Measurements from ENCODE around the gene B4GAT1.
A peak's percentile ranks its signal among the peaks of the same experiment; 100 is the strongest.

B4GAT1 gene

DNA sequence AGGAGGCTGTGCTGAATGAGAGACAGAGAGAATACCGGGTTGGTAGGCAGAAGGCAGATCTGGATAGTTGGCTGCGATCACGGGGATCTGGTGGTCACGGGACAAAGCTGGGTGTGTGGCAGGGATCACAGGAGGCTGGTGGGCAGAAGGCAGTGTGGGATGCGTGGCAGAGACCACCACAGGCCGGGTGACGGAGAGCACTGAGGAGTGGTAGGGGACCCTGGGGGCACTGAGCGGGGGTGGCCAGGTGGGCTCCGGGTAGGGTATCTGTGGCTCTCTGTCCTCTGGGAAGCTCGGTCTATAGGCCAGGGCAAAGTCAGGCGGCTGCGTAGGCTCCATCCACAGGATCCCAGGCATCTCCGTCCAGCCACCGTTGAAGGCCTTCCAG is 31.9 kb downstream of the B4GAT1 start:
- TF ChIP-seq, protein P1, sequence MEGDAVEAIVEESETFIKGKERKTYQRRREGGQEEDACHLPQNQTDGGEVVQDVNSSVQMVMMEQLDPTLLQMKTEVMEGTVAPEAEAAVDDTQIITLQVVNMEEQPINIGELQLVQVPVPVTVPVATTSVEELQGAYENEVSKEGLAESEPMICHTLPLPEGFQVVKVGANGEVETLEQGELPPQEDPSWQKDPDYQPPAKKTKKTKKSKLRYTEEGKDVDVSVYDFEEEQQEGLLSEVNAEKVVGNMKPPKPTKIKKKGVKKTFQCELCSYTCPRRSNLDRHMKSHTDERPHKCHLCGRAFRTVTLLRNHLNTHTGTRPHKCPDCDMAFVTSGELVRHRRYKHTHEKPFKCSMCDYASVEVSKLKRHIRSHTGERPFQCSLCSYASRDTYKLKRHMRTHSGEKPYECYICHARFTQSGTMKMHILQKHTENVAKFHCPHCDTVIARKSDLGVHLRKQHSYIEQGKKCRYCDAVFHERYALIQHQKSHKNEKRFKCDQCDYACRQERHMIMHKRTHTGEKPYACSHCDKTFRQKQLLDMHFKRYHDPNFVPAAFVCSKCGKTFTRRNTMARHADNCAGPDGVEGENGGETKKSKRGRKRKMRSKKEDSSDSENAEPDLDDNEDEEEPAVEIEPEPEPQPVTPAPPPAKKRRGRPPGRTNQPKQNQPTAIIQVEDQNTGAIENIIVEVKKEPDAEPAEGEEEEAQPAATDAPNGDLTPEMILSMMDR (IDR thresholded peaks at IDR 0.05; ENCODE audit: low read depth, low read length): no peak
- DNase-seq (ENCODE audit: extremely low read depth, low read depth): no peak

DNA sequence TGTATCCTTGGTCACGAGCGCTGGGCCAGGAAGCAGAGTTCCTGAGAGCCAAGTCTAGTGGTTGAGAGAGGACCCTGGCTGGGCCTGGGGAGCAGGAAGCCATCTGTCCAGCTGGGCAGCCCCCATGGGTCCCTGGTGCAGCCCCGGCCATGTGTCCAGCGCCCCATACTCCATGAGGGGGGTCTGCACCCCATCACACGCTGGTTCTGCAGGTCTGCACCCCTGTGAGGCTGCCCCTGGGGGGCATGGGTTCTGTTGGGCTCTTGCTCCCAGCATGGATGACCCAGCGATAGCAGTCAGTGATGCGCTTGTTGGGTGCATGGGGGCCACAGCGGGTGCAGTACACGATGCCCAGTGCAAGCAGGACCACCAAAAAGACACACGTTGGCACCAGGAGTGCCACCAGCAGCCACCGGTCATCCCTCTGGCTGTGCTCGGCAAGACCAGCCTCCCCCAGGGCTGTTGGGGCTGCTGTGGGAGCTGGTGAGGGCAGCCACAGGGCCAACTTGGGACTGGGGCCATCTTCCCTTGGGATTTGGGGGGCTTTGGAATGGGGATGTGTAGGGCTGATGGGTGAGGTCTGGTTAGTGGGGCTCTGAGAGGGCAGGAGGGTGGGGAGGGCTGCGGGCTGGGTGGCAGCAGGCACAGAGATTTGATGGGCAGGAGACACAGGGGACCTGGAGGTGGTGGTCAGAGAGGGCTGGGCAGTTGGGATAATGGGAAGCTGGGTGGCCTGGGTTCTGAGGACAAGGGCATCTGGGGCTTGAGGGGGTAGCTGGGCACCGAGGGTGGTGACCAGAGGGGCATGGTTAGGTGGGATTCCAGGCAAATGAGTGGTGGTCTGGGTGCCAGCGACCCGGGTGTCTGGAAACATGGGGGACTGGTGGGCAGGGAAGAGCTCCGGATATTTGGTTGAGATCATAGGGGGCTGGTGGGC is 32.6 kb downstream of the B4GAT1 start:
- TF ChIP-seq, protein P1 (IDR thresholded peaks at IDR 0.05; ENCODE audit: low read depth, low read length): no peak
- no peak for DNase-seq (ENCODE audit: extremely low read depth, low read depth)

DNA sequence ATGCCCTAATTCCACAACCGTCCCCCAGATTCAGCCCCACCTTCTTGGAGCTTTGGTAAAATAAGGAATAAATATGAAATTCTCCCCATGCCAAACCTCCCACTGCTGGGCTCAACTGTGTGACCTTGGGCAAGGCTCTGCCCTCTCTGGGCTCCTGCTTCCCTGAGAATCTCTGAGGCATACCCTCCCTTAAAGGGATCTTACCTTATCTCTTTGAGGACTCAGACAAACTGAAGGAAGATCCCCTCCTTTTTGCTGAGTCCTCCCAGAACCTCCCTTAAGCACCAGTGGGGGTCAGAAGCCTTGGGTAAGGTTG is 33.3 kb downstream of the B4GAT1 start:
- TF ChIP-seq, protein P1 (IDR thresholded peaks at IDR 0.05; ENCODE audit: low read depth, low read length): no peak
- no peak for DNase-seq (ENCODE audit: extremely low read depth, low read depth)

DNA sequence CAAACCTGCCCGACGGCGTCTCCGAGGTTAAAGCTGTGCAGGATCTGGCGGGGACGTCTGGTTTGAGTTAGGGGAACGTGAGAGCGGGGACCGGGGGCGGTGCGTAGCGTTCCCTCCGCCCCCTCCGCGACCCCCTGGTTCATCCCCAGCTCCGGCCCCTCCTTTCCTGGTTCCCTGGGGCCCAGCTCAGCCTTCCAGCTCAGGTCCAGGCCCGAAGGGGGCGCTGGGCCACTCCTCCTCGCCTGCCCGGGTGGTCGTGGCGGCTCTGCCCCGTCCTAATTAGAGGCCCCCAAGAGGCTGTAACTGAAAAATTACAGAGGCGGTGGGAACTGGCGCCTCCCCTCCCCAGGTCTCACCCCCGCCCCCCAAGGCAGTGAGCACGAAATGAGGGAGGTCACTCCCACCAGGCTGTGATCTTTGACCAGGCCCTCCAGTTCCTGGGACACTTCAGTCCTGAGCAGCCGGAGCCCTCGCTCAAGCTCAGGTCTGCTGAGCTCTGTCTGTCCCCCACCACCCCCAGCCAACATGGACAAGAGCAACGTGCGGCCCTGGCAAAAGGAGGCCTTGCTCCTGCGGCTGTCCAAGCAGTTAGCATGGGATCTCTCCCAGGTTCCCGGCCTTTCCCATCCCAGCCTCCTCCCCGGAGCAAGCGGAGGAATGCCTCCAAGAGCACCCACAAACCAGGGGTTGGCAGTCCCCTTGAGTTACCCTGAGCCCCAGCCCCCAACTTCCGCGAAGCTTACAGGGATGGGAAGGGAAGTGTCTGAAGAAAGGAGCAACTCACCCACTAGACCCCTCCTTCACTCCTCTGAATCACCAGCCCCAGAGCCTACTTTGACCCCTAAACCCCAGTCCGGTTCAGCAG is 33.9 kb downstream of the B4GAT1 start:
- TF ChIP-seq, protein P1 (IDR thresholded peaks at IDR 0.05; ENCODE audit: low read depth, low read length): peak; percentile 47
- no peak for DNase-seq (ENCODE audit: extremely low read depth, low read depth)

DNA sequence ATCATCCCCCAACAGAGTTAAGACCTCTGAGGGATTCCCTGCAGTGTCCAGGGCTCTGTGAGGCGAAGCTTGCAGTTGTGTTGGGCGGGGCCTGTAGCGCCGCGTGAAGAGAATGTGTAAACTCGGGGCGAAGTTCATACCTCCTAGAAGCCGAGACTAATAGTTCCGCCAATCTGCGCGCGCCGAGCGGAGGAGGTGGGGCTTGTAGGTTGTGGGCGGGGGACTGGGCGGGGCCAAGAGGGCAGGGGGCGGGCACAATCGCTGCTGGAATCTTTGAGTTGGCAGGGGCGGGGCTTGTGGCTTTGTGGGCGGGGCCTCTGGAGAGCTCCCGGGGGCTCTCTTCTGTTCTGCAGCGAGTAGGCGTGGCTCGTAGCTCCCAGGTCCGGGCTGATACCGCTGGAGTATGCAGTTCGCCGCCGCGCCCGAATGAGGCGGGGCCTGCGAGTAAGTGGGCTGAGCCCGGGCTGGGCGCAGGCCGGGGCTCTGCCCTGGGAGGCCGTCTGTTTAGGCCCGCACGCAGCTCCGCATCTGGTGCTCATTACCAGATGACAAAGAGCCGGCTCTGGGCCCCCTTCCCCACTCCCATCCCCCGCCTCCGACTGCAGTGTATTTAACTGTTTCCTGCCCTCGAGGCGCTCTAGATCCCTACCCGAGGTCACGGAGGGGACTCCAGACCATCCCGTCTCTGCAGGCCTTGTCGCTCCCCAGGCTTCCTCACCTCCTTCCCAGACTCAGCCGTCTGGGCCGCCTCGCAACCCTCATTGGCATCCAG is 34.7 kb downstream of the B4GAT1 start:
- DNase-seq (ENCODE audit: extremely low read depth, low read depth): peak; percentile 100
- TF ChIP-seq, protein P1 (IDR thresholded peaks at IDR 0.05; ENCODE audit: low read depth, low read length): no peak

DNA sequence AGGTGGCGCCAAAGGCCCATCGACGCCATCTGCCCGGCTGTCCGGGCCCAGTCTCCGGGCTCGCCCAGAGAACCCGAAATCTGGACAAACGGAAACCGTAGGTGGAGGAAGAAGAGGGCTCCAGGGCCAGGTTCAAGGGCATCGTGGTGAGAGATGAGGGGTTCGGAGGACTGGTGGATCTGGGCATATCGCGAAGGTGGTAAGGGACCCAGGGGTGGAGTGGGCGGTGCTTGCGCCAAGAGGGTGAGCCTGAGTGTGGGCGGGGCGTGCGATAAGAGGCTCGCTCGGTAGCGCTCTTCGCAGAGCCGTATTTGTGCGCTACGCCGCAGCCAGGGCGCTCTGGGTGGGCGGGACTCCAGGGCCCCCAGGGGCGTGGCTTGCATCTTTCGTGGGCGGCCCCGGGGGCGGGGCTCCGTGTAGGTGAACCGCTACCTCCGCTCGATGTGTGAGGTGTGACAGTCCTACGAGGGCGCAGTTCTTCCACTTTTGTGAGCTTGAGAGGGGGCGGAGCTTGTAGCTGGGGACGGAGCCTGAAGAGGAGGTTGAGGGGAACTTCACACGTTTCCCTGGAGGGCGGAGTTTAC is 35.4 kb downstream of the B4GAT1 start:
- TF ChIP-seq, protein P1 (IDR thresholded peaks at IDR 0.05; ENCODE audit: low read depth, low read length): peak; percentile 94
- DNase-seq (ENCODE audit: extremely low read depth, low read depth): peak; percentile 77
